ENCODE measurements around the gene NLRC5.

Gene NLRC5

DNA sequence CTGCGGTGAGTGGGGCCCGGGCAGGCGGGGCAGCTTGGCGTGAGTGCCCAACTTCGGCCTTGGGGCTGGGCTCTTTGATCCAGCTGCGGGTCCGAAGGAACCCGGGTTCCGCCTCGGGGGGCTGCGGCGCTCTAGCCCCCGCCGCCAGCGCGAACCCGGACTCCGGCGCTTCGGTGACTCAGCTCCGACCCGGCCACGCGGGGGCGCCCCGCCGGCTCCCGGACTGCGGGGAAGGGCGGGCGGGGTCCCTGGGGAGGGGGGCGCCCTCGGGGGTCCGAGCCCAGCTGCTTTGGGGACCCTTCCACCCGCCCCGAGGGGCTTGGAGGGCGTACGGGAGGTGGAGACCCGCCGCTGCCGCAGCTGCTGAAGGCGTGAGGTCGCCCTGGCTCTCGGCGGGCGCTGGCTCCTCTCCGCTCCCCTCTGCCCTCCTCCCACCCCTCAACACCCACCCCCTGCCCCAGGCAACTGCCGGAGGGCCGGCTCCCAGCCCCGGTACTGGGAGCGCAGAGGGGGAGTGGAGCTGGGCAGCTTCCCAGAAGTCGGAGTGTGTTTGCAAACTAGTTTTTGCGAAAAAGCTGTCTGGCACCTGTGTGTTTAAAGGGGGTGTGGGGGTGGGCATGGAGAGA, 103.5 kb downstream of the NLRC5 start (continued):
- TF ChIP-seq, protein P1, sequence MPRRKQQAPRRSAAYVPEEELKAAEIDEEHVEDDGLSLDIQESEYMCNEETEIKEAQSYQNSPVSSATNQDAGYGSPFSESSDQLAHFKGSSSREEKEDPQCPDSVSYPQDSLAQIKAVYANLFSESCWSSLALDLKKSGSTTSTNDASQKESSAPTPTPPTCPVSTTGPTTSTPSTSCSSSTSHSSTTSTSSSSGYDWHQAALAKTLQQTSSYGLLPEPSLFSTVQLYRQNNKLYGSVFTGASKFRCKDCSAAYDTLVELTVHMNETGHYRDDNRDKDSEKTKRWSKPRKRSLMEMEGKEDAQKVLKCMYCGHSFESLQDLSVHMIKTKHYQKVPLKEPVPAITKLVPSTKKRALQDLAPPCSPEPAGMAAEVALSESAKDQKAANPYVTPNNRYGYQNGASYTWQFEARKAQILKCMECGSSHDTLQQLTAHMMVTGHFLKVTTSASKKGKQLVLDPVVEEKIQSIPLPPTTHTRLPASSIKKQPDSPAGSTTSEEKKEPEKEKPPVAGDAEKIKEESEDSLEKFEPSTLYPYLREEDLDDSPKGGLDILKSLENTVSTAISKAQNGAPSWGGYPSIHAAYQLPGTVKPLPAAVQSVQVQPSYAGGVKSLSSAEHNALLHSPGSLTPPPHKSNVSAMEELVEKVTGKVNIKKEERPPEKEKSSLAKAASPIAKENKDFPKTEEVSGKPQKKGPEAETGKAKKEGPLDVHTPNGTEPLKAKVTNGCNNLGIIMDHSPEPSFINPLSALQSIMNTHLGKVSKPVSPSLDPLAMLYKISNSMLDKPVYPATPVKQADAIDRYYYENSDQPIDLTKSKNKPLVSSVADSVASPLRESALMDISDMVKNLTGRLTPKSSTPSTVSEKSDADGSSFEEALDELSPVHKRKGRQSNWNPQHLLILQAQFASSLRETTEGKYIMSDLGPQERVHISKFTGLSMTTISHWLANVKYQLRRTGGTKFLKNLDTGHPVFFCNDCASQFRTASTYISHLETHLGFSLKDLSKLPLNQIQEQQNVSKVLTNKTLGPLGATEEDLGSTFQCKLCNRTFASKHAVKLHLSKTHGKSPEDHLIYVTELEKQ (tag by site-specific recombination; IDR thresholded peaks at IDR 0.05; ENCODE audit: borderline replicate concordance), result no peak
- TF ChIP-seq, protein P2, sequence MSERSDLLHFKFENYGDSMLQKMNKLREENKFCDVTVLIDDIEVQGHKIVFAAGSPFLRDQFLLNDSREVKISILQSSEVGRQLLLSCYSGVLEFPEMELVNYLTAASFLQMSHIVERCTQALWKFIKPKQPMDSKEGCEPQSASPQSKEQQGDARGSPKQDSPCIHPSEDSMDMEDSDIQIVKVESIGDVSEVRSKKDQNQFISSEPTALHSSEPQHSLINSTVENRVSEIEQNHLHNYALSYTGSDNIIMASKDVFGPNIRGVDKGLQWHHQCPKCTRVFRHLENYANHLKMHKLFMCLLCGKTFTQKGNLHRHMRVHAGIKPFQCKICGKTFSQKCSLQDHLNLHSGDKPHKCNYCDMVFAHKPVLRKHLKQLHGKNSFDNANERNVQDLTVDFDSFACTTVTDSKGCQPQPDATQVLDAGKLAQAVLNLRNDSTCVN (tag by site-specific recombination; optimal IDR thresholded peaks at IDR 0.05), result peak; percentile 38
- TF ChIP-seq ZNF155 (tag by site-specific recombination; IDR thresholded peaks at IDR 0.05), result no peak
- TF ChIP-seq ZNF311 (tag by site-specific recombination; IDR thresholded peaks at IDR 0.05; ENCODE audit: borderline replicate concordance), result no peak
- TF ChIP-seq ZNF623 (tag by site-specific recombination; IDR thresholded peaks at IDR 0.05), result no peak
- peak; percentile 28; the same call in 1 of the 2 replicates for TF ChIP-seq KLF9 (tag by site-specific recombination; IDR thresholded peaks at IDR 0.05; ENCODE audit: low read depth)
- TF ChIP-seq ZNF19 (tag by site-specific recombination; IDR thresholded peaks at IDR 0.05; ENCODE audit: low read depth), result no peak
- no peak for TF ChIP-seq ZNF132 (tag by site-specific recombination; IDR thresholded peaks at IDR 0.05; ENCODE audit: borderline replicate concordance)
- TF ChIP-seq SP7 (tag by site-specific recombination; IDR thresholded peaks at IDR 0.05), result no peak
- TF ChIP-seq ZNF274 (IDR thresholded peaks at IDR 0.05; ENCODE audit: low read length), result no peak
- no peak for TF ChIP-seq ZNF274 (tag by site-specific recombination; IDR thresholded peaks at IDR 0.05; ENCODE audit: borderline replicate concordance)
- TF ChIP-seq MZF1 (tag by site-specific recombination; IDR thresholded peaks at IDR 0.05; ENCODE audit: borderline replicate concordance), result no peak
- no peak for TF ChIP-seq ZNF114 (tag by site-specific recombination; IDR thresholded peaks at IDR 0.05)
- TF ChIP-seq, protein P3, sequence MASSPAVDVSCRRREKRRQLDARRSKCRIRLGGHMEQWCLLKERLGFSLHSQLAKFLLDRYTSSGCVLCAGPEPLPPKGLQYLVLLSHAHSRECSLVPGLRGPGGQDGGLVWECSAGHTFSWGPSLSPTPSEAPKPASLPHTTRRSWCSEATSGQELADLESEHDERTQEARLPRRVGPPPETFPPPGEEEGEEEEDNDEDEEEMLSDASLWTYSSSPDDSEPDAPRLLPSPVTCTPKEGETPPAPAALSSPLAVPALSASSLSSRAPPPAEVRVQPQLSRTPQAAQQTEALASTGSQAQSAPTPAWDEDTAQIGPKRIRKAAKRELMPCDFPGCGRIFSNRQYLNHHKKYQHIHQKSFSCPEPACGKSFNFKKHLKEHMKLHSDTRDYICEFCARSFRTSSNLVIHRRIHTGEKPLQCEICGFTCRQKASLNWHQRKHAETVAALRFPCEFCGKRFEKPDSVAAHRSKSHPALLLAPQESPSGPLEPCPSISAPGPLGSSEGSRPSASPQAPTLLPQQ (tag by site-specific recombination; IDR thresholded peaks at IDR 0.05), result peak; percentile 17; the same call in 1 of the 2 replicates
- TF ChIP-seq ZNF140 (tag by site-specific recombination; IDR thresholded peaks at IDR 0.05), result no peak
- TF ChIP-seq, protein P4, sequence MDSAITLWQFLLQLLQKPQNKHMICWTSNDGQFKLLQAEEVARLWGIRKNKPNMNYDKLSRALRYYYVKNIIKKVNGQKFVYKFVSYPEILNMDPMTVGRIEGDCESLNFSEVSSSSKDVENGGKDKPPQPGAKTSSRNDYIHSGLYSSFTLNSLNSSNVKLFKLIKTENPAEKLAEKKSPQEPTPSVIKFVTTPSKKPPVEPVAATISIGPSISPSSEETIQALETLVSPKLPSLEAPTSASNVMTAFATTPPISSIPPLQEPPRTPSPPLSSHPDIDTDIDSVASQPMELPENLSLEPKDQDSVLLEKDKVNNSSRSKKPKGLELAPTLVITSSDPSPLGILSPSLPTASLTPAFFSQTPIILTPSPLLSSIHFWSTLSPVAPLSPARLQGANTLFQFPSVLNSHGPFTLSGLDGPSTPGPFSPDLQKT (IDR thresholded peaks at IDR 0.05; ENCODE audit: borderline replicate concordance, low read depth, low read length), result no peak
- TF ChIP-seq ZNF514 (tag by site-specific recombination; IDR thresholded peaks at IDR 0.05), result no peak
- TF ChIP-seq ZBTB48 (tag by site-specific recombination; IDR thresholded peaks at IDR 0.05), result no peak
- TF ChIP-seq, protein P5, sequence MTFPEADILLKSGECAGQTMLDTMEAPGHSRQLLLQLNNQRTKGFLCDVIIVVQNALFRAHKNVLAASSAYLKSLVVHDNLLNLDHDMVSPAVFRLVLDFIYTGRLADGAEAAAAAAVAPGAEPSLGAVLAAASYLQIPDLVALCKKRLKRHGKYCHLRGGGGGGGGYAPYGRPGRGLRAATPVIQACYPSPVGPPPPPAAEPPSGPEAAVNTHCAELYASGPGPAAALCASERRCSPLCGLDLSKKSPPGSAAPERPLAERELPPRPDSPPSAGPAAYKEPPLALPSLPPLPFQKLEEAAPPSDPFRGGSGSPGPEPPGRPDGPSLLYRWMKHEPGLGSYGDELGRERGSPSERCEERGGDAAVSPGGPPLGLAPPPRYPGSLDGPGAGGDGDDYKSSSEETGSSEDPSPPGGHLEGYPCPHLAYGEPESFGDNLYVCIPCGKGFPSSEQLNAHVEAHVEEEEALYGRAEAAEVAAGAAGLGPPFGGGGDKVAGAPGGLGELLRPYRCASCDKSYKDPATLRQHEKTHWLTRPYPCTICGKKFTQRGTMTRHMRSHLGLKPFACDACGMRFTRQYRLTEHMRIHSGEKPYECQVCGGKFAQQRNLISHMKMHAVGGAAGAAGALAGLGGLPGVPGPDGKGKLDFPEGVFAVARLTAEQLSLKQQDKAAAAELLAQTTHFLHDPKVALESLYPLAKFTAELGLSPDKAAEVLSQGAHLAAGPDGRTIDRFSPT (tag by site-specific recombination; IDR thresholded peaks at IDR 0.05), result no peak
- no peak for TF ChIP-seq ZNF629 (tag by site-specific recombination; IDR thresholded peaks at IDR 0.05)
- TF ChIP-seq ZBTB7A (tag by site-specific recombination; IDR thresholded peaks at IDR 0.05; ENCODE audit: low read depth), result no peak
- TF ChIP-seq SCRT1 (tag by site-specific recombination; IDR thresholded peaks at IDR 0.05; ENCODE audit: borderline replicate concordance), result no peak
- no peak for TF ChIP-seq FEZF1 (tag by site-specific recombination; IDR thresholded peaks at IDR 0.05)
- TF ChIP-seq, protein P6, sequence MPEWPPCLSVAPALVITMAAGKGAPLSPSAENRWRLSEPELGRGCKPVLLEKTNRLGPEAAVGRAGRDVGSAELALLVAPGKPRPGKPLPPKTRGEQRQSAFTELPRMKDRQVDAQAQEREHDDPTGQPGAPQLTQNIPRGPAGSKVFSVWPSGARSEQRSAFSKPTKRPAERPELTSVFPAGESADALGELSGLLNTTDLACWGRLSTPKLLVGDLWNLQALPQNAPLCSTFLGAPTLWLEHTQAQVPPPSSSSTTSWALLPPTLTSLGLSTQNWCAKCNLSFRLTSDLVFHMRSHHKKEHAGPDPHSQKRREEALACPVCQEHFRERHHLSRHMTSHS (tag by site-specific recombination; IDR thresholded peaks at IDR 0.05), result no peak
- no peak for TF ChIP-seq TCF7L2 (IDR thresholded peaks at IDR 0.05; ENCODE audit: borderline replicate concordance, low read depth, low read length)
- TF ChIP-seq ZBTB21 (tag by site-specific recombination; IDR thresholded peaks at IDR 0.05), result no peak
- TF ChIP-seq ZNF544 (tag by site-specific recombination; IDR thresholded peaks at IDR 0.05), result no peak
- TF ChIP-seq ZNF175 (tag by site-specific recombination; IDR thresholded peaks at IDR 0.05), result no peak
- no peak for TF ChIP-seq ZNF366 (tag by site-specific recombination; conservative IDR thresholded peaks at IDR 0.05)
